Activated CD4-positive, alpha-beta T cell treated with anti-CD3 and anti-CD28 coated beads, Interleukin-2, Interleukin-4, amounts not matched to agents 100 ng/mL and 50 ng/mL, durations not matched to agents 16 hours and 8 hours (primary cell): ENCODE data around the gene LIMA1.

Source experiments
- DNase-seq: peaks from one replicate; pipeline ENCODE4 v3.0.0-alpha.2; 2020; ENCODE audit warnings: low spot score

LIMA1 gene

GRCh38 chr12:50217202-50217601 is 66.1 kb downstream of the LIMA1 start:
- DNase-seq: no peak

DNA sequence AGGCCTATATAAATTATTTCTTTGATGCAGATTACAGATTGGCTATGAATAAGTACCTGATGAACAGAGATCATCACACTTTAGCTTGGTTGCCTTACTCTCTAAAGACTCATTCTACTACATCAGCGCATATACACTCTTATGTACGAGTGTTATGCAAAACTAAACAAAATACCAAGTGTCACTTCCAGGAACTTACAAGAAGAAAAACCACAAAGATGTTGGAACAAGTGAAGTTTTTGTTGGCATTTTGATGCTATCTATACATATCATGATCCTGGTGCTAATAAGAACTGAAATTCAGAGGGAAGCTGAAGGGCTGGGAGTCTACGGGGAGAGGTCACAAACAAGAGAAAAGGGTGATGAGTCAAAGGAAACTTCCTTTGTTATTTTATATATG is 68.3 kb downstream of the LIMA1 start:
- DNase-seq: no peak

- no peak for DNase-seq
Observed at GRCh38 chr12:50214018-50214417, 69.3 kb downstream of the LIMA1 start.

DNA sequence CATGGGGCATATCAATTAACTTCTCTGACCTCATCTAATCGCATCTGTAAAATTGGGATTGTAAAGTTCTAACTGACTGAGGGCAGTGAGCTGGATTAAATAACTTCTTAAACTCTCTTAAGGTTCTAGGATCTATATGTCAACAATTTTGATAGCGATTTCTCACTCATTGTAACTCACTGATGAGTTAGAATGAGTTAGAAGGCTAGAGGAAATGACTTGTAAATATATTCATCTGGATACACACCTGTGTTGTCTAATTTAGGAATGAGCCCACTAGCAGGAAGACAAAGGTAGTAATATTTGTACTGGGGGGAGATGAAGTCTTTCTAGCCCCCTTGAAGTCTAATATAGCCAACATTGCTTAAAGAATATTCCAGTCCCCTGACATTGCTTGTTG is 69.9 kb downstream of the LIMA1 start:
- no peak for DNase-seq

DNA sequence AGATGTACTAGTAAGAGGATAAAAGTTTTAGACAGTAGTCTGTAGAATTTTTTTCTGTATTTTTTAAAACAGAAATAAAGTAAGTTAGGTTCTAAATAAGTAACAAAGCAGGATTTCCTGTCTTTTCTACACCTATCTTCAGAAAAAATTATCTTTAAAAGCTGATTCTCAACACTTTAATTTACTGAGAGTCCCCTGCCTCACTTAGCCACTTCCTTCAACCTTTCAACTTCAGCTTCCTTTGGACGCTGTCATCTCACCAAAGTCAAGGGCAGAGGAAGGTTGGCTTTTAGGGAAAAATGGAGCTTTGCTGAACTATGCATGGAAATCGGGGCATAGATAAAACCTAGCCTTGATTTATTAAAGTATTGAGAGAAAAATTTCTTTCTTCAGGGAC is 71.3 kb downstream of the LIMA1 start:
- DNase-seq: no peak

GRCh38 chr12:50211392-50212070 is 71.8 kb downstream of the LIMA1 start:
- DNase-seq: no peak

- no peak for DNase-seq
Observed at GRCh38 chr12:50207424-50207823, 75.9 kb downstream of the LIMA1 start.

GRCh38 chr12:50205648-50206047 is 77.7 kb downstream of the LIMA1 start:
- DNase-seq: no peak

GRCh38 chr12:50203691-50204090 is 79.6 kb downstream of the LIMA1 start:
- DNase-seq: no peak

GRCh38 chr12:50201987-50202521 is 81.3 kb downstream of the LIMA1 start:
- DNase-seq: no peak

GRCh38 chr12:50200552-50201273 is 82.6 kb downstream of the LIMA1 start:
- no peak for DNase-seq

- no peak for DNase-seq
Observed at GRCh38 chr12:50198829-50199228, 84.5 kb downstream of the LIMA1 start.

DNA sequence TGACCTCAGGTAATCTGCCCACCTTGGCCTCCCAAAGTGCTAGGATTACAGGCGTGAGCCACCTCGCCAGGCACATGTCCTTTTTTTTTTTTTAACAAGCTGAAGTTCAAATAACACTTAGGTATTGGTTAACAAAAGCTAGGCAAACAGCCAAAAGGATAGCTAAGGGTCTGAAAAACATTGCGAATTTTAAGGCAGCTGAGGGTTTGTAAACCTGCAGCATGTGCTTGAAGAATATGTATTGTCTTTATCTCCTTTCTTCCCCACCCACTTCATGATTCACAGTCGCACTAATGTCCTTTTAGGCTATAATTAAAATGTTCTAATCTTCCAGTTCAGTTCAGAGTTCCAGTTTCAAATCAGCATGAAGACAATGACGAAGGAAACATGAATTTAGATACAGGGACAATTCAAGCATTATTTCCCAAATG is 86.0 kb downstream of the LIMA1 start:
- DNase-seq: no peak

- no peak for DNase-seq
Observed at GRCh38 chr12:50196537-50196936, 86.8 kb downstream of the LIMA1 start.

DNA sequence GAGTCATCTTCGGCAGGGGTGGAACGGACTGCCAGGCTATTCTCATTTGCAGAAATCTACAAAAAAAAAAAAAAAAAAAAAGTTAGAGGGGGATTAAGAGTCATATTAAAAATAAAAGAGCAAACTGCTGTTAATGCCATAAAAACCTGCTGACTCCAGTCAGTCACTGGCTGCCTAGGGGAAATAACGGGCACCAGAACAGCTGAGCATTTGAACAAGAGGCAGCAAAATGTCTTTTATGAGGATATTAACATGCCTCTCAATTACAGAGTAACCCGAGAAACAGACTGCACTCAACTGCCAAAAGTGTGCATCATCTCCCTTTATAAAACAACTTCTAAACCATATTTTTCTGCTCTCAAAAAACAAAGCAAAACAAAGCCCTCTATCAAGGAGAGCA is 87.5 kb downstream of the LIMA1 start:
- no peak for DNase-seq

DNA sequence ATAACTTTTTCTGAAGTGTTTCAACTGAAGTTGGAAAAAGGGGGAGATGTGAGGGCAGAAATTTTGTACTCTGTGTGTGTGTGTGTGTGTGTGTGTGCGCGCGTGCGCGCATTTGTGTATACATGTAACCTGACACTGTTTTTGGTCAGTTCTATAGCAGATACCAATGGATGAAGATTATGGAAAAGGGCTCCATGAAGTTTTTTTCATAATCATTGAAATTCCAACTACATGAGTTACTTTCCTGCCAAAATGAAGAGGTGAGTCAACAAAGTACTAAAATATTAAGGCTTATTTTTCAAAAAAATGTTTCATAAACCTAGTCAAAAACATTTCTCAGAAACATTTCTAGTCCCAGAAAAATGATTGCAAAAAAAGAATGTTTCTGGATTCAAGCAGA is 90.4 kb downstream of the LIMA1 start:
- no peak for DNase-seq

- no peak for DNase-seq
Observed at GRCh38 chr12:50192236-50192635, 91.1 kb downstream of the LIMA1 start.

GRCh38 chr12:50190859-50191258 is 92.5 kb downstream of the LIMA1 start:
- no peak for DNase-seq

- DNase-seq: peak; percentile 48
Observed at GRCh38 chr12:50188875-50189575, 94.3 kb downstream of the LIMA1 start.

GRCh38 chr12:50188241-50188781 is 95.0 kb downstream of the LIMA1 start:
- DNase-seq: no peak

- DNase-seq: peak; percentile 77
Observed at GRCh38 chr12:50187084-50187900, 96.0 kb downstream of the LIMA1 start.

DNA sequence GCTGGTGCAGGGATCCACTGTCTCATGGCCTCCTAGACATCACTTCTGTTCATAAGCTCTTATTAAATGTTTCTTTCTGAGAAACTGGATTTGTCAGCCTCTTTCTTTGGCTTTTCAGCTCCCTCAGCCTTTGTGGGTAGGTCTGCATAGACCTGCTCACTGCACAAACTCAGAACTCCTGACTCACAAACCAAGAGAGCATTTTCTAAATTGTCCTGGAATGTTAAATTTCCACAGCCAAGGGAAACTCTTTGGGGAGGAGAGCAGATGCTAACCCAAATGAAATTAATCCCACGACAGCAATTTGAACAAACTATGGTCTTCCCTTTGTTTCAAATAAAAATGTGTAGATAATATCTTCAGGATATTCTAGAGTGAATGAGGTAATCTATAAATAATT is 96.6 kb downstream of the LIMA1 start:
- DNase-seq: no peak
